HG02884 (cell line): ENCODE data around the gene TSSC4.

Experiments
- ATAC-seq: cut with Tn5 transposase; IDR thresholded peaks from one replicate; pipeline ENCODE4 v1.9.1; 2021; ENCODE audit warnings: mild to moderate bottlenecking, moderate library complexity; ENCODE audit not compliant: unreplicated experiment

The TSSC4 gene

GRCh38 chr11:2368851-2369180 lies 31.7 kb upstream of the TSSC4 start:
- ATAC-seq, result no peak

DNA sequence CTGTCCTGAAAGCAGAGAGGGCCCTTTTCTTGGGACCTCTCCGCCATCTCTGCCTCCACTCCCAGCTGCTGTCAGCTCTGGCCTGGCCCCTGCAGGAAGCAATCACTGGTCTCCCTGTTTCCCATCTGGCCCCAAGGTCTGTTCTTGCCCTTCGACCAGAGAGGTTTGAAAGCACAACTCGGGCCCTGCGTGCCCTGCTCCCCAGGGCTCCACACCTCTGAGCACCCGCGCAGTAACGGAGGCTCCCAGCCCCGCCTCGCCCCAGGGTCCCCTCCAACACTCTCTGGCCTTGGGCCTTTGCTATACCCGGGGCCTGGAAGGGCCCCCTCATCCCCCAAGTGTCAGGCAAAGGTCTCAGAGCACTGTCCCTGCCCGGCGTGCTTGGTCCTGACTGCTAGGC lies 31.2 kb upstream of the TSSC4 start:
- no peak for ATAC-seq

- ATAC-seq, result no peak
Observed at GRCh38 chr11:2369896-2370295, 30.7 kb upstream of the TSSC4 start.

DNA sequence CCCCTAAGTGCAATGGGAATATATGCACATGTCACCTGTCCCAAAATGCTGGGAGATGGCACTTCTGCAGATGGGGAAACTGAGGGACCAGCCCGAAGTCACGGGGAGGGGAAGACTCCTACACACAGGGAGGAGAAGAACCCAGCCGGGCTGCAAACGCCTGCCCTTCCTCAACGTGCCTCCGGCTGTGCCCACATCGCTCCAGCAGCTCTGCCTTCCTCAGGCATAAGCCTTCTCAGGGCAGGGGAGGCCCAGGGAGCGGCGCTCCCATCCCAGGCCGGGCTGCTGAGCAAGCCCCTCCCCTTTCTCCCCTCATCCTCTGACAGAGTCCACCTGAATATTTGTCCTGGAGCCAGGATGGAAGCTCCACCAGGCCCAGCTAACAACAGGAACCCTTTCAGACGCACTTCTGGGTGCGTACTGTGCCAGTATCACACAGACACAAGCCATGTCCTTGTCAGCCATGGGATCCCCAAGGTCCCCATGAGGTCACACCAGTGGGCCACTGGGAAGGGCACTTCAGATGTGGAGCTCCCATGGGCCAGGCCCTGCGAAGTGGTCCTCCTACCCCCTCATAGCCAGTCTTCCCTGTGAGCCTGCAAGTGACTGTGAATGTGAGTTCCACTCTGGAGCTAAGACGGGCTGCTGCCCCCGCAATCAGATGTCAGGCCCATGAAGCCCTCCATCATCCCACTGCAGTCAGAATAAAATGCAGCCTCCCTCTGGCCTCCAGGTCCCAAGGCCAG lies 25.9 kb upstream of the TSSC4 start:
- ATAC-seq, result no peak

DNA sequence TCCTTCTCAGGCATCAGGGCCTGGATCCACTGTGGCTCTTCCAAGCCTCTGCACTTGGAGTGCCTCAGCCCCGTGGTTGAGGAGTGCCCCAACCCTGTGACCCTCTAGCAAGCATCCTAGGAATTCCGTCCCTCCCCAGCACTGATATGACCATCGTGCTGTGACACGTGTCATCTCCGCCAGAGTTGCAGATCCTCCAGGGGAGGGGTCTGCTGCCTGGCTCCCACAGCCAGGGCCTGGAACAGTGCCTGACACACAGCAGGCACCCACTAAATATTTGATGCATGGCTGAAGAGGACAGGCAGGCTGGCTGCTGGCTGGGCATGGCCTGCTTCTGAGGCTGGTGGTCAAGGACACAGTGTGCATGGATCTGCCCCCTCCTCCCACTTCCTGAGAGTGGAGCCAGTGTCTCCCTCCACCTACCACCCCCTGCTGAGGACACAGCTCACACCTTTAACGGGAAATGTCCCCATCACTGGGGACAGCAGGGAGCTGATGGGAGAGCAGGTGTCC lies 25.2 kb upstream of the TSSC4 start:
- ATAC-seq, result no peak

GRCh38 chr11:2375964-2376551 lies 24.5 kb upstream of the TSSC4 start:
- ATAC-seq, result no peak

GRCh38 chr11:2376751-2377451 lies 23.6 kb upstream of the TSSC4 start, which contains the start of gene CD81:
CD81 (plus strand) TSS chr11:2377310; CDS start chr11:2377550, 240 bp downstream.
- peak; percentile 49 for ATAC-seq

- peak; percentile 13 for ATAC-seq
Observed at GRCh38 chr11:2377511-2378443, 22.8 kb upstream of the TSSC4 start.

- no peak for ATAC-seq
Observed at GRCh38 chr11:2378527-2379210, 21.9 kb upstream of the TSSC4 start.

DNA sequence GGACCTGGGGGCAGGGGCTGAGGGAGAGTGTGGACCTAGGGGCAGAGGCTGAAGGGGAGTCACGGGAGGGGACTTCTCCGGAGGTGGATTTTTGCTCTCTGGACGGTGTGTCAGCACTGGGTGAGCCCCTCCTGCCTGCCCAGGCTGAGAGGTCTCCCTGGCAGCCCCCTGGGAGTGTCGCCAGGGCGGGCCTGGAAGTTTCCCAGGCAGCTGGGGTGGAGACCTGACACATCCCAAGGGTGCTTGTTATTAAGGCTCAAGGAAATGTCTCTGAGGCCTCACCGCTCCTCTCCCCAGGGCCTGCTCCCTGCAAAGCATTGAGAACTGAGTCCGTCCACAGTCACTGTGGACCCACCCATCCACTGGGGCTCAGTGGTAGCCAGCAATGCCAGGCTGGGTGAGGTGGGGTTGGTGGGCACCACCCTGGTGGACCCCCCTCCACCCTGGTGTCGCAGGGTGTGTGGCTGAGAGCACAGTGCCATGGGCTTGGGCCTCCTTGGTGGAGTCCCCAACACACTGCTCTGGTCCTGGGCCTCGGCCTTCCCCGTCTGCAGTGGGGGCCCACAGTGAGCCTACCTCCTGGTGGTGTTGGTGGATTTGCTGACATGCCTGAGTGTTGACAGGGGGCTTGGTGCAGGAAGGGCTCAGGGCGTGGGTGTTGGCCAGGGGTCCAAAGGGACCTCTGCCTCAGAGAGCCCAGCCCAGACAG lies 20.9 kb upstream of the TSSC4 start:
- no peak for ATAC-seq

- no peak for ATAC-seq
Observed at GRCh38 chr11:2380396-2380795, 20.2 kb upstream of the TSSC4 start.

GRCh38 chr11:2380807-2381350 lies 19.7 kb upstream of the TSSC4 start:
- no peak for ATAC-seq

DNA sequence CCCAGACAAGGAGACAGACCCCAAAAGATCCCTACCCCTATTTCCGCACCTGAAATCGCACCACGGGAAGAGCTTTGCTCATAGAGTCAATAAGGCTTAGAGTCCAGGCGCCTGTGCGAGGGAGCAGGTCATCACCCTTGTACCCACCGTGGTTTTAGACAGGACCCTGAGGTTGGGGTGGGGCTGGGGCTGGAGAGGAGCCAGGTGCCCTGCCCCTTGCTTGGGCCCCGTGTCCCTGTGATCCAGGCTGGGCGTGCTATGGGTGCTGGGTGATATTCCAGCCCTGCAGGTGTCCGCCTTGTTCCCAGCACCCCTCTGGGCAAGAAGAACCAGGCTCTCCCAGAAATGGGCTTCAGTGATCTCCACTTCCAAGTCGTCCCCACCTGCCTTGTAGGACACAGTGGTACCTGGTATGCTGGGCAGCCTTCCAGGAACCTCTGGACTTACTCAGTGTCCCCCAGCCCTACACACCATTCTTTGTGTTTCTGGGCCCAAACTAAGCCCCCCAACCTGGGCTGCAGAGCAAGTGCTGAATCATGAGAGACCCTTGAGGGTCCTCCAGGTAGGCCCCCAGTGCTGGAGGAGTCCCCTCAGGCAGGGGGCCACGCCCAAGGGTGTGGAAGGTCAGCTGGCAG lies 18.9 kb upstream of the TSSC4 start:
- ATAC-seq, result no peak

DNA sequence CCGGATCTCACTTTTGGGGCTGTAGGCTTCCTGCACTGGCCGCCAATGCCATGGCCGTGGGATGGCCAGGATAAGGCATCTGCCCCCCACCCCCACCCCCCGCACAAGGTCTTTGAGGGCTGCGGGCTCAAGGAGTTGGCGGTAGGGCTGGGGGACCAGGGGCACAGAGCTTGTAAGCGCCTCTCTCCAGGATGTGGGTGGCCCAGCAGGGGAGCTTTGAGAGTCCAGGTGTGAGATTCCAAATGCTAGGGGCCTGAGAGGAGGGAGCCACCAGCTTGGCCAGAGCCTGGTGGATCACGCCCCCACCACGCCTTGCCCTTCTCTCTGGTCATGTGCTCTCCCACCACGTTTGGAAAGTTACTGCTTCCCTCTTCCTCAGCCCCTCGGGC lies 18.4 kb upstream of the TSSC4 start:
- ATAC-seq, result no peak

DNA sequence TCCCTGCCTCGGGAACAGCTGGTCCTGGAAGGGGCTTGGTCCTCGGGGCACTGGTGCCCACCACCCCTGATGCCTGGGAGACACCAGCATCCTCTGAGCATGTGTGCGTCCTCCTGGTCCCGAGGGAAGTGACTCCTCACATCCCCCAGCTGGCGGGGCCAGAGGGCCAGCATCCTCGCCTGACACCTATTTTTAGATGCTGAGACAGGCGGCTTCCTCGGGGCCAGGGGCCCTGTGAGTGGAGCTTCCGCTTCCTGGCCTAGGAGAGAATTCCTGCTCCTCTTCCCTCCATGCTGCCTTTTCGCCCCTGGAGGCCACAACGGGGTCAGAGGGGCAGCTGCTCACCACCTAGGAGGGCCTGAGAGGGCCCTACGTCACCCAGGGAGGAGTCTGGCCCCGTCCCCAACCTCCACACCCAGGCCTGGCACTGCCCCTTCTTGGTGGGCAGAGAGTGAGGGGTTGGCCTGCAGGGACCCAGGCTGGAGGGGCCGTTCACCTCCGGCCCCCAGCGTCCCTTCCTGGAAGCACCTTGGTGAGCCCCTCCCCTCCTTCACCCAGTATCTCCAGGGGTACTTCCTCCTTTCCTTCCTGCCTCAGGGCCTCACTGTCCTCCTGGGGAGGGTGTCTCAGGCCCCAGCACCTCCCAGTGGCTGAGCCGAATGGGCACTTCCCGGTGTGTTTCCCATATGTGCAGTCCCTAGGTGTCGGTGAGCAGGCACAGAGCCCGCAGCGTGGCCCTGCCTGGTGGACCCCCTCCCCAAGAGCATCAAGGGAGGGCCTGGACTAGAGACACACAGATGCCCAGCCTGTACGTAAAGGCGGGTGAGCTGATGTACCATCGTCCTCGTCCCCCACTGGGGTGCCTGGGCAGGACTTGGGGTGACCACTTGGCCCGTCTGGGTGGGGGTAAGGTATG lies 17.4 kb upstream of the TSSC4 start:
- no peak for ATAC-seq

- ATAC-seq, result no peak
Observed at GRCh38 chr11:2383852-2384804, 16.4 kb upstream of the TSSC4 start.
